Measurements from ENCODE around the gene CSK. TPM values are rescaled to one million over a fixed set of nuclear protein-coding genes. Genes with fewer than 3 reads are reported as not detected.

The CSK gene
- total RNA-seq, 1 donor from 2014 or later: 65.6 TPM

- peaks cover 9% of the 10 kb centered on the region for H3K4me1 ChIP-seq
- no peaks in the 10 kb centered on the region for H3K9me3 ChIP-seq
- TF ChIP-seq CTCF (IDR thresholded peaks at IDR 0.05): no peak
- H3K36me3 ChIP-seq: peaks cover 15% of the 10 kb centered on the region
- H3K27me3 ChIP-seq: no peaks in the 10 kb centered on the region
- intact Hi-C loops (cut with DNase I): no loop called here
- DNase-seq (no peak), ATAC-seq (no peak)
- no peak overlapping the region for H3K4me3 ChIP-seq
- H3K27ac ChIP-seq: no peak overlapping the region
Observed at GRCh38 chr15:74838137-74838516, 56.2 kb downstream of the CSK start.

GRCh38 chr15:74838746-74839525 lies 57.1 kb downstream of the CSK start:
- no peaks in the 10 kb centered on the region for H3K9me3 ChIP-seq
- intact Hi-C loops (cut with DNase I): no loop called here
- H3K4me1 ChIP-seq: peaks cover 16% of the 10 kb centered on the region
- no peak overlapping the region for H3K27ac ChIP-seq
- no peak for DNase-seq
- TF ChIP-seq CTCF (IDR thresholded peaks at IDR 0.05): no peak
- no peak for ATAC-seq
- peaks cover 15% of the 10 kb centered on the region for H3K36me3 ChIP-seq
- no peak overlapping the region for H3K4me3 ChIP-seq
- H3K27me3 ChIP-seq: no peaks in the 10 kb centered on the region

- intact Hi-C loops (cut with DNase I): no loop called here
- no peak for DNase-seq
- Histone ChIP-seq H3K9me3 (no peaks in the 10 kb centered on the region), H3K4me1 (peaks cover 16% of the 10 kb centered on the region), H3K4me3 (no peak overlapping the region), H3K27ac (no peak overlapping the region), H3K36me3 (peaks cover 15% of the 10 kb centered on the region), H3K27me3 (no peaks in the 10 kb centered on the region)
- ATAC-seq: no peak
- no peak for TF ChIP-seq CTCF (IDR thresholded peaks at IDR 0.05)
Observed at GRCh38 chr15:74839526-74840395, 57.9 kb downstream of the CSK start.

- Histone ChIP-seq H3K9me3 (no peaks in the 10 kb centered on the region), H3K27me3 (no peaks in the 10 kb centered on the region), H3K4me1 (peaks cover 16% of the 10 kb centered on the region), H3K36me3 (peaks cover 25% of the 10 kb centered on the region), H3K4me3 (no peak overlapping the region), H3K27ac (no peak overlapping the region)
- TF ChIP-seq CTCF (IDR thresholded peaks at IDR 0.05): no peak
- no peak for ATAC-seq
- DNase-seq: no peak
- intact Hi-C loops (cut with DNase I): no loop called here
Observed at GRCh38 chr15:74840851-74841775, 59.2 kb downstream of the CSK start.

GRCh38 chr15:74841891-74842373 lies 60.1 kb downstream of the CSK start:
- no peaks in the 10 kb centered on the region for H3K27me3 ChIP-seq
- intact Hi-C loops (cut with DNase I): no loop called here
- ATAC-seq (no peak), DNase-seq (no peak)
- H3K4me3 ChIP-seq: peak overlapping the region; percentile 71
- peaks cover 16% of the 10 kb centered on the region for H3K4me1 ChIP-seq
- TF ChIP-seq CTCF (IDR thresholded peaks at IDR 0.05): no peak
- no peak overlapping the region for H3K27ac ChIP-seq
- no peaks in the 10 kb centered on the region for H3K9me3 ChIP-seq
- peaks cover 30% of the 10 kb centered on the region for H3K36me3 ChIP-seq
